Stimulated activated CD8-positive, alpha-beta memory T cell treated with anti-CD3 and anti-CD28 coated beads, Interleukin-4, amount 100 ng/mL, for 1 hour (primary cell): ENCODE measurements around the gene PFDN2.
"Not testable (repeated sequence)": the region's sequence is repeated elsewhere in the genome, so short reads cannot be mapped to it uniquely, and the experiment has no call there.

ENCODE experiments used
- DNase-seq, 2 donors: peaks; one replicate each; pipeline ENCODE4 v3.0.0-alpha.2; 2020; ENCODE audit warnings: low read depth in 2 of 2, low spot score in 1 of 2

PFDN2 gene

GRCh38 chr1:161139766-161140165, 21.9 kb upstream of the PFDN2 start:
- DNase-seq, result no peak

- DNase-seq, result no peak
Observed at GRCh38 chr1:161138431-161138830, 20.6 kb upstream of the PFDN2 start.

- DNase-seq, result no peak
Observed at GRCh38 chr1:161137881-161138280, 20.0 kb upstream of the PFDN2 start.

- no peak for DNase-seq
Observed at GRCh38 chr1:161133220-161133740, 15.4 kb upstream of the PFDN2 start.

GRCh38 chr1:161132410-161133219, 14.8 kb upstream of the PFDN2 start, which contains the start of gene DEDD:
TSS of gene DEDD (minus strand) at chr1:161132667. CDS start at chr1:161124462, 8,205 bp downstream.
- DNase-seq, result peak; percentile 57 to 77

GRCh38 chr1:161131523-161132409, 13.9 kb upstream of the PFDN2 start:
- no peak for DNase-seq

- DNase-seq, result no peak
Observed at GRCh38 chr1:161130266-161130665, 12.4 kb upstream of the PFDN2 start.

GRCh38 chr1:161128591-161129420, 11.0 kb upstream of the PFDN2 start:
- no peak for DNase-seq

GRCh38 chr1:161127649-161128048, 9.8 kb upstream of the PFDN2 start:
- DNase-seq, result no peak

GRCh38 chr1:161122967-161123366, 5.1 kb upstream of the PFDN2 start:
- DNase-seq, result no peak

- no peak for DNase-seq
Observed at GRCh38 chr1:161121834-161122233, 4.0 kb upstream of the PFDN2 start.

- DNase-seq, result no peak
Observed at GRCh38 chr1:161121042-161121650, 3.3 kb upstream of the PFDN2 start.

GRCh38 chr1:161119092-161119903, 1.5 kb upstream of the PFDN2 start:
- DNase-seq, result peak in 1 of 2 donors; percentile 13

- DNase-seq, result not testable (repeated sequence)
Observed at GRCh38 chr1:161115961-161116360, 1.9 kb downstream of the PFDN2 start.

- no peak for DNase-seq
Observed at GRCh38 chr1:161115132-161115711, 2.6 kb downstream of the PFDN2 start.

- no peak for DNase-seq
Observed at GRCh38 chr1:161114556-161114955, 3.3 kb downstream of the PFDN2 start.

GRCh38 chr1:161113915-161114314, 3.9 kb downstream of the PFDN2 start:
- no peak for DNase-seq

GRCh38 chr1:161111527-161111926, 6.3 kb downstream of the PFDN2 start:
- no peak for DNase-seq

GRCh38 chr1:161111117-161111516, 6.7 kb downstream of the PFDN2 start:
- DNase-seq, result no peak
